GM19328 (cell line): ENCODE measurements around the gene SLCO4A1.
A peak's percentile ranks its signal among the peaks of the same experiment; 100 is the strongest.

Source experiments
- ATAC-seq: cut with Tn5 transposase; IDR thresholded peaks from one replicate; pipeline ENCODE4 v1.9.1; 2021; ENCODE audit warnings: mild to moderate bottlenecking, moderate library complexity; ENCODE audit not compliant: unreplicated experiment

SLCO4A1 gene, protein sequence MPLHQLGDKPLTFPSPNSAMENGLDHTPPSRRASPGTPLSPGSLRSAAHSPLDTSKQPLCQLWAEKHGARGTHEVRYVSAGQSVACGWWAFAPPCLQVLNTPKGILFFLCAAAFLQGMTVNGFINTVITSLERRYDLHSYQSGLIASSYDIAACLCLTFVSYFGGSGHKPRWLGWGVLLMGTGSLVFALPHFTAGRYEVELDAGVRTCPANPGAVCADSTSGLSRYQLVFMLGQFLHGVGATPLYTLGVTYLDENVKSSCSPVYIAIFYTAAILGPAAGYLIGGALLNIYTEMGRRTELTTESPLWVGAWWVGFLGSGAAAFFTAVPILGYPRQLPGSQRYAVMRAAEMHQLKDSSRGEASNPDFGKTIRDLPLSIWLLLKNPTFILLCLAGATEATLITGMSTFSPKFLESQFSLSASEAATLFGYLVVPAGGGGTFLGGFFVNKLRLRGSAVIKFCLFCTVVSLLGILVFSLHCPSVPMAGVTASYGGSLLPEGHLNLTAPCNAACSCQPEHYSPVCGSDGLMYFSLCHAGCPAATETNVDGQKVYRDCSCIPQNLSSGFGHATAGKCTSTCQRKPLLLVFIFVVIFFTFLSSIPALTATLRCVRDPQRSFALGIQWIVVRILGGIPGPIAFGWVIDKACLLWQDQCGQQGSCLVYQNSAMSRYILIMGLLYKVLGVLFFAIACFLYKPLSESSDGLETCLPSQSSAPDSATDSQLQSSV

DNA sequence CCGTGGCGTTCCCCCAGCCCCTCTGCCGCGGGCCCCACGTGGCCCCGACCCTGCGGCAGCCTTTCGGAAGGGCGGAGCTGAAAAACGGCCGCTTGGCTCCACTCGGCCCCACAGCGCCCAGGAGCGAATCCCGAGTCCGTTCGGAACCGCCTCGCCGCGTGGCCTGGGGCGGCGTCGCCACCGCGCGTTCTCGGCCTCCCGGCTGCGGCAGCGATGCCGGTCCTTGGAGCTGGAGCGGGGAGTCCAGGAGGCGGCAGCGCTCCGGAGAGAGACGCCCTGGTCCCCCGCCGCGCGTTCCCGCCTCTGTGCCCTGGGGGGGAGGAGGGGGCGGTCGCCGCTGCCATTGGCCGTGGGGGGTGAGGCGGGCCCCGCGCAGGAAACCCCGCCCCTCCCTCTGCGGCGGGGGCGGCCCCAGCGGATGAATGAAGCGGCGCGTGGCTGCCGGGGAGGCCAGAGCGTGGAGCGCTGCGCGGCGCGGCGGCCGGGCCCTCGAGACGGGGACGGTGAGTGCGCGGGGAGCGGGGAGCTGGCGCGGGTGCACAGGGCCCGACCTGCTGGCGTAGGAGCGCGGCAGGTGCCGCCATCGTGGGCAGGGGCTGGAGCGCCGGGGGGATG, at the start of gene SLCO4A1:
Gene SLCO4A1, plus strand, starts transcription at position 453 of the 615 bp plus-strand sequence. CDS start 13,952 bp downstream, outside the sequence.
- ATAC-seq, result peak; percentile 60

DNA sequence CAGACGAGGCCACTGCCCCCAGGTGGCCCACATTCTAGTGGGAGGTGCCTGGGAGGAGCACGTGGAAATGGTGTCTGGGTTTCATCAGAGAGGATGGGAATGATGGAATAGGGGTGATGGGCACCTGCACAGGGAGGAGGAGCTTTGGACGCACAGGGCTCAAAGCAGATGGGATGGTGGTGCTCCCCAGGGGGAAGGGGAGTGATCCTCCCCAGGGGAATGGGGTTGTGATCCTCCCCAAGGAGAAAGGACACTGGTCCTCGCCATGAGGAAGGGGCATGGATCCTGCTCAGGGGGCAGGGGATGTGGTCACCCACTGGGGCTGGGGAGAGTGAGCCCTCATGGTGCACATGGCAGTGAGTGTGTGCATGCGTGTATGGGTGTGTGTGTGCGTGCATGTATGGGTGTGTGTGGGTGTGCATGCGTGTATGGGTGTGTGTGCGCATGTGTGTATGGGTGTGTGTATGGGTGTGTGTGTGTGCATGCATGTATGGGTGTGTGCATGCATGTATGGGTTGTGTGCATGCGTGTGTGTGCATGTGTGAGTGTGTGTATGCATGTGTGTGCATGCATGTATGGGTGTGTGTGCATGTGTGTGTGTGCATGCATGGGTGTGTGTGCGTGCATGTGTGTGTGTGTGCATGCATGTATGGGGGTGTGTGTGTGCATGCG, 49.7 kb upstream of the SLCO4A1 start:
- ATAC-seq, result no peak

DNA sequence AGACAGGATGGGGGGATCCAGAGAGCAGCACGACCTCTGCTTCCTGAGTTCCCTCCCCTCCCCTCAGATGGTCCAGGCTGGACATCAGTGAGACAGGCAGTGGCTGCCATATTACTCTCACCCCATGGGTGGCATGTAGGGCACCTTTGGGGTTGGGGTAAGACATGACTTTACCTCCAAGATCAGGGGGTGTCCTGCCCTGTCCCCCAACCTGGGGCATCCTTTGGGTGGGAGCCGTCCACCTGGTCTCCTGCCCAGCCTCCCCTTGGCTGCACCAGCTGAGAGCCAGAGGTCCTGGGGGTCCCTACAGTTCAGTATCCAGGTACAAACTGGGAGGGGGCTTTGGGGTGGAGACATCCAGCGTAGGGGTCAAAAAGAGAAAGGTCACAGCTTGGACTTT, 48.7 kb upstream of the SLCO4A1 start:
- no peak for ATAC-seq

DNA sequence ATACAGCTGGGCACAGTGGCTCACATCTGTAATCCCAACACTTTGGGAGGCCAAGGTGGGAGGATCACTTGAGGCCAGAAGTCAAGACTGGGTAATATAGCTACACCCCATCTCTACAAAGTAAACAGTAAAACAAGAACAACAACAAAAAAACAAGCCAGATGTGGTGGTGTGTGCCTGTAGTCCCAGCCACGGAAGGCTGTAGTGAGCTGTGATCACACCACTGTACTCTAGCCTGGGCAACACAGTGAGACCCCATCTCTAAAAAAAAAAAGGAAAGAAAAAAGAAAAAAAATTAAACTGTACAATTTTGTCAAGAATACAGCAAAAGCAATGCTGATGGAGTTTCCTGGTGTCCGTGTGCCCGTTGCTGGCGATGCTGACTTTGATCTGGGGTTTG, 47.2 kb upstream of the SLCO4A1 start:
- no peak for ATAC-seq

DNA sequence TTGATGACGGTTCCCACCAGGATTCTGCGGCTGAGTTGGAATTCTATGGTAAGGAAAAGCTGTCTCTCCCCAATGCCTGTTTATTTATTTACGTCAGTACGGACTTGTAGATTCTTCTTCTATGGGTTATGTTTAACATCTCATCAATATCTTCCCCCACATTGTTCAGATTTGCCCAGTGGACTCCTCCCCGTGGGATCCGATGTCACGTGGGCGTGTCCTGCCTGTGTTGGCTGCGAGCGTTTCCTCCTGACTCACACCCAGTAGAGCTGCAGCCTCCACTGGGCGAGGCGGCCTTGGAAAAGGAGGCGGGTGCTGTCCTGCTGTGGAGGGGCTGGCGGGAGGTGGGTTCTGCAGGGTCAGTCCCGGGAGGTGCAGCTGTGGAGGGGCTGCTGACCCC, 46.8 kb upstream of the SLCO4A1 start:
- ATAC-seq, result no peak

DNA sequence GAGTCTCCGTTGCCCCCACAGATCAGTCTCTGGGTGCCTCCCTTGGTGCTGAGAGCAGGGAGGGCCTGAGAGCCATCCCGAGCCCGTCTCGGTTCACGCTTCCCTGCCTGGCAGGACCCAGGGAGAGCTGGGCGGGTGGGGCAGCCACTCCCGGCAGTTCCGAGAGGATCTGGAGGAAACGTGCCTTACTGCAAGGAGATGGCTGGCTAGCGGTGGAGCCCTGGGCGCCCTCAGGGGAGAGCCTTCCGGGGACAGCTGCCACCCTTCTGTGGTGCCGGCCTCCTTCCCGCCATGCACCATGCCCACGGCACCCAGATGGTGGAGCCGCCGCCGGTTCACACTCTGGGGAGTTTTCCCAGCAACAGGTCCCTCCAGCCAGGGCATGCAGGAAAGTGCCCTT, 45.8 kb upstream of the SLCO4A1 start:
- ATAC-seq, result no peak

DNA sequence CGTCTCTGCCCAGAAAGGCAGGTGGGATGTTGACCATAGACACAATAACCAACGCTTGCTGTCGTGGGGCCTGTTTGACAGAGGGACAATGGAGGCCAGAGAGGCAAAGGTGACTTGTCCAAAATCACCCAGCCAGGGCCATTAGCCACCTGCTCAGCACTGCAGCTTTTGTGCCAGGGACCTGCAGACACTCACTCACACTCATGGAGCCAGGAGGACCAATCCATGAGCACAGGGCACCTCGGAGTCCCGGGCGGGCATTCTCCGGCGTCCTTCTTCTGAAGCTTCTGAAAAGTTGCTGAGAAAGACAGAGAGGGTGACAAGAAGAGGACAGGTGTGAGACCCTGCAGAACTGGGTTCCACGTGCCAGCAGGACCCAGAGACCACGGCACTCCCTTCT, 45.4 kb upstream of the SLCO4A1 start:
- ATAC-seq, result no peak

DNA sequence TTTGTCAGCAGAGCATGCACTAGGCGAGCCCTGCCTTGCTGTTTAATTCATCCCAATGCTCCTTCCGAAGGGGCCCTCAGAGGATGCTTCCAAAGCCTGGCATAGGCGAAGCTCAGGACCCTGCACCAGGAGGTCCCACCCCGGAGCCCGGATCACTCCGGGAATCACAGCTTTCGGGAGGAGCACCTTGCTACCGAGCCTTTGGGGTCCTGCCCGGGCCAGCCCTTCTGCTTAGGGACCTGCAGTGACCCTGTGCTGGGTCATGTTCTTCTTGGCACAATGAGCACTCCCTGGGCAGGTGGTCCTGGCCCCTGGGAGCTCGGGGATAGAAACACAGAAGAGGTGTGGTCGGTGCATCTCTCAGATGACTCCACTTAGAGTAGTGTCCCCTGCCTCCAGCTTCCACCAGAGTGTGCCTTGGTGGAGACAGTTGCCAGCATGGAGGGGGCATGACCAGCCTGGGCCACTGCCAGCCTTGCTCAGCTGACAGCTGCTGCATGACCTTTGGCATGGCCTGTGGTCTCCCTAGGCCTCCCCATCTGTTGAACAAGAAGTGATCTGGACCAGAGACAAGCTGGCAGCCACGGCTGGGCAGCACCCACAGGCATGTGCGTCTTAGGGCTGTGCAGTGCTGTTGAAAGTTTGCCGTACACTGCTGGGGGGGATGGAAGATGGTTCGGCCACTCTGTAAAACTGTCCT, 44.7 kb upstream of the SLCO4A1 start:
- no peak for ATAC-seq

DNA sequence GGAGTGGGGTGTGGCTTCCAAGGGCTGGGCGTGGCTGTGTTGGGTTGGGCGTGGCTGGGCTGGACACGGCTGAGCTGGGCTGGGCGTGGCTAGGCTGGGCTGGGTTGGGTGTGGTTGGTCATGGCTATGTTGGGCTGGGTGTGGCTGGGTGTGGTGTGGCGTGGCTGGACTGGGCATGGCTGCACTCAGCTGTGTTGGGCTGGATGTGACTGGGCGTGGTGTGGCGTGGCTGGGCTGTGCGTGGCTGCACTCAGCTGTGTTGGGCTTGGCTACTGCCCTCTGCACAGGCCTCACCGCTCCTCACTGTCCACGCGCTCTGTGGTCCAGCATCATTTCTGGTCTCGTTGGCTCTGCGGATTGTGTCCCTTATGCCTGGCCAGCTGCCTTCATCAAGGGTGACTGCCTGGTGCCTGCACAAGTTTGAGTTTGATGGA, 43.5 kb upstream of the SLCO4A1 start:
- no peak for ATAC-seq

DNA sequence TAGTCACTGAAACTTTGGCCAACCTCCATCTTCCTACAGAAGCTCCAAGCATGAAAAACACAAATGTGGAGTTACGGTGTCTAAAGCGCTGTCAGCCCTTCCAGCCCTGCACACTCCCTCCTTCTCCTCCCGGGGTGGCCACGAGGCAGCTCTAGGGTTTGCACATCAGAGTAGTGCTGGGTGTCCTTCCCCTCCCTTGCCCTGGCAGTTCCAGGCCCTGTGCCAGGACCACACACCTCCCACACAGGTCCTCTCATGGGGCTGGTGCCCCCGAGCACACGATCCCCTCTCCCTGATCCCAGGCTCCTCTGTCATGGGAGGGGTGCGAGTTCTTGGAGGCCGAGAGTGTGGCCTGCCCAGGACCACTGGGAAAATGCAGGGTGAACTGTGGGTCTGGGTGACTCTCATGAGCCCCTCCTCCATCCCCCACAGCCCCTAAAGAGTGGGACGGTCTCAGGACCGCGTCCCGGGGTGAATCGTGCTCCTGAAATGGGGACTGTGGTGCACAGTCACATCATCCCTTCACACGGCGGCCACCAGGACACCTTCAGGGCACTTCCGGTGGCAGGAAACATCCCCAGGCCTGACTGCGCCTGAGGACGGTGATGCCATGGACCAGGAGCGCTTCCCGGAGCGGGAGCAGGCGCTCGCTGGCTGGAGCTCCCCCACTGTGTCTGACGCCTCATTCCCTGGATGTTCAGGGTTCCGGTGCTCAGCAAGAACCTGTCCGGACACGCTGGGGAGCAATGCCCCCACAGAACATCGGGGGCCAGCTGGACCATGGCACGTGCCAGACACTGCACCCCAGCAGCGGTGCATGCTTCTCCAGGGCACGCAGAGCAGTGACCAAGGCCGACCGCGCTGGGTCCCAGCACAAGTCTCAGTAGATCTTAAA, 42.8 kb upstream of the SLCO4A1 start:
- no peak for ATAC-seq

DNA sequence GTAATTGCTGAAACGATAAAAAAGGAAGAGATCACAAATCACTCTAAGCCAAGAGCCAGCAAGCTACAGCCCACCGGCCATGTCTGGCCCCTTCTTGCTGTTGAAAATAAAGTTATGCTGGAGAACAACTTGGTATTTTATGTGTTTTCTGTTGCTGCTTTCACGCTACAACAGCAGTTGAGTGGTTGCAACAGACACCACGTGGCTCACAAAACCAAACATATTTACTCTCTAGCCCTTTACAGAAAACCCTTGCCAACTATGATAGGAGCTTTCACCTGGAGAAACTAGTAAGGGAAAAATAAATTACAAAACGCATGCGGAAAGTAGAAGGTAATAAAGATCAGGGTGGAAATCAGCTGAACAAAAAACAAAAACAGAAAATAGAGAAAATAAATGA, 41.1 kb upstream of the SLCO4A1 start:
- ATAC-seq, result no peak

DNA sequence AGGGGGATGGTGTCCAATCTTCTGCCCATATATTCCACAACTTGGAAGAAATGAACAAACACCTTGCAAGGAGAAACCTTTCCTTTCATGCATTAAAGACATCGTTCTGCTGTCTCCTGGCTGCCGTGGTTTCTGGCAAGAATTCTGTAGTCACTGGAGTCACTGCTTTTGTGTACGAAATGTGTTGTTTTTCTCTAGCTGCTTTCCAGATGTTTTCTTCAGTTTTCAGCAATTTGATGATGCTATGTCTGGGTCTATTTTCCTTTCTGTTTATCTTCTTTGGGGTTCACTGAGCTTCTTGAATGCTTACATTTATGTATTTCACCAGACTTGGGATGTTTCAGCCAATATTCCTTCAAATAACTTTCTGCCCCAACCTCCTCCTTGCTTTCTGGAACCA, 40.6 kb upstream of the SLCO4A1 start:
- ATAC-seq, result no peak

DNA sequence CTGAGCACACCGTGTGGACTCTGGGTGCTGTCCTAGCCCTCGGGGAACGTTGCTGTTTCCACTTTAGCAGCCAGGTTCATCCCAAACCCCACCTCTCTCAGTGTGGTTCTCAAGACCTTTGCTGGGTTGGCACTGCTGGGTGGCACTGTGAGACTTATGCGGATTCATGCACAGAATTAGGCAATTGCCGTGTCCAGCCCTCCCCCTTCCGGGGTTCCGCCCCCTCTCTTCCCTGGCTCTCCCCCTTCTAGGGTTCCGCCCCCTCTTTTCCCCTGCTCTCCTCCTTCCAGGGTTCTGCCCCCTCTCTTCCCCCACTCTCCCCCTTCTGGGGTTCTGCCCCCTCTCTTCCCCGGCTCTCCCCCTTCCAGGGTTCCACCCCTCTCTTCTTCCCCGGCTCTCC, 39.8 kb upstream of the SLCO4A1 start:
- ATAC-seq, result no peak

DNA sequence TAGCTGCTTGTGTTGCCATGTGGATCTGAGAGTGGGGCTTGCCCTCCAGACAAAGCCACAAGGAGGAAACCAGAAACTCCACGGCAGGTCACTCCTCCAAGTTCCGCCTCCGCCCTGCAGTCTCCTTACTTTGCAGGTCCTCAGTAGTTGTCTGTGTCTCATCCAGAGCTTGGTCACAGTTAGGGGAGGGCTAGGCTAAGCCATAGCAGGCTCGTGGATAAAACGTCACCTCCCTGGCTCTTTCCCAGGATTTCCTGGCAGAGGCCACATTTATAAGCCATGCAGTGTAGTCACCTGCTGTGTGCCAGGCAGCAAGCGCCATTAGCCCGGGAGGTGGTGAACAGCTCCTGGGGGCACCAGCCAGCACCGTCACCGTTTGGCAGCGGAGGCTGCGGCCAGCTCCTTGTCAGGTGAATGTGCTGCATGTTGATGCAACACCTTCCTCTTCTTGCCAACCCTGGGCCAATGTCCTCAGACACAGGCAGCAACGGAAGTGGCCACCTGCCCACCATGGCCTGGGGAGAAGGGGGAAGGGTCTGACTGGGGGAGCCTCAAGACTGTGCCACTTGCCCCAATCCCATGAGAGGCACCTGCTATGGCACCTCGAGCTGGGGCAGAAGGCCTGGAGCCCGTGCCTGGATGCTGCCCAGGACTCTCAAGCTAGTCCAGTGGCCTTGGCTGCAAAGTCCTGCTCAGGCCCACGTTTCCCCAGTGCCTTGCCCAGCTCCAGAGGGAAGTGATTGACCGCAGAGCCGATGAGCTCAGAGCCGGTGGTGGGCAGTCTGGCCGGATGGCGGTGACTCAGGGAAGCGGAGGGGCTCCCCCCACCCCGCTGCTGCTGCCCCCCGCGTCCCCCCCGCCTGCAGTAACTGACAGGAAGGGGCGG, 39.0 kb upstream of the SLCO4A1 start:
- no peak for ATAC-seq

DNA sequence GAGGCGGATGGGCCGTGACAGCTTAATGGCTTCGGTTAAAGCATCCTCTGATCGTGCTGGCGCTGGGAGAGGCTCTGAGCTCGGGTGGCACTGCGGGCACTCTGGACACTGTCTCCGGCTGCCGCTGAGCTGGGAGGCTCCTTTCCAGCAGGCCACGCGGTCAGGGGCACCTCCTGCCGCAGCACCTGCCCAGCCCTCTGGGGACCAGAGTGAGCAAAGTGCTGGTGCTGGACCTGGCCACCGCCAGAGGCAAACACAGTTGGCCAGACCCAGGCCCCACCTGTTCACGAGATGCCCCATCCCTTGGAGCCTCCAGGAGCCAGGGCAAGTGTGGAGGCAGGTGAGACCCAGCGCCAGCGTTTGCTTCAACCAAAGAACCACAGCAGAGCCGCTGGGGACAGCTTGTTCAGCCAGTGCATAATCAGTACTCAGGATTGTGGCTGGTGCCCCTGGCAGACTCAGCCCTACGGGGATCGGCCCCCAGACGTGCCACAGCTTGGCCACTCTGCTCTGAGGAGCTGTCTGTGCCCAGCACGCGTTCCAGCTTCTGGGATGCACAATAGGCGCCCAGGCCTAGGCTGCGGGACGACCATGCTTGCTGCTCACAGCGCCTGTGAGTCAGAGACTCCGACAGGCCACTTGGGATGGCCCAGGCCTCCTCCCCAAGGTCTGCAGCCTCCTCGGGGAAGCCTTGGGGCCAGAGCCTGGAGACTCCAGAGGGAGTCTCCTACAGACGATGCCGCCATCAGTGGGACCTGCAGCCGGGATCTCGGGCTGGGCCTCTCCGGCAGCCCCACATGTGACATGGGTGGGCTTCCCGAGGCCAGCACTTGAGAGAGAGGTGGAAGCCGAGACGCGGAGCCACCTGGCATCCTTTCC, 38.2 kb upstream of the SLCO4A1 start:
- no peak for ATAC-seq

DNA sequence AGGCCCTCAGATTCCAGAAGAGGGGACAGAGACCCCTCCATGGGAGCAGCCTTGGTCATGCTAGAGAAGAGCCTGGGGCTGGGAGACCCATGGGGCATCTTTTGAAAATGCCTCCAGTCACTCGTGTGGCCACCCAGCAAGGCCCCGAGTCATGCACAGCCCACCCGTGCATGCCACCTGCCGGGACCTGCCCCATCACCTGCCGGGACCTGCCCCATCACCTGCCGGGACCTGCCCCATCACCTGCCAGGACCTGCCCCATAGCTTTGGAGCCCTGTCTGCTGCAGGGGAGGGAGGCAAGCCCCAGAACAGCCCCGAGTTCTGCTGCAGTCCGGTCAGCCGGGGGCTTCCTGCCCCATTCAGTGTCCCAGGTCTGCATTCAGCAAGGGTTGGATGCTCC, 37.5 kb upstream of the SLCO4A1 start:
- ATAC-seq, result no peak

DNA sequence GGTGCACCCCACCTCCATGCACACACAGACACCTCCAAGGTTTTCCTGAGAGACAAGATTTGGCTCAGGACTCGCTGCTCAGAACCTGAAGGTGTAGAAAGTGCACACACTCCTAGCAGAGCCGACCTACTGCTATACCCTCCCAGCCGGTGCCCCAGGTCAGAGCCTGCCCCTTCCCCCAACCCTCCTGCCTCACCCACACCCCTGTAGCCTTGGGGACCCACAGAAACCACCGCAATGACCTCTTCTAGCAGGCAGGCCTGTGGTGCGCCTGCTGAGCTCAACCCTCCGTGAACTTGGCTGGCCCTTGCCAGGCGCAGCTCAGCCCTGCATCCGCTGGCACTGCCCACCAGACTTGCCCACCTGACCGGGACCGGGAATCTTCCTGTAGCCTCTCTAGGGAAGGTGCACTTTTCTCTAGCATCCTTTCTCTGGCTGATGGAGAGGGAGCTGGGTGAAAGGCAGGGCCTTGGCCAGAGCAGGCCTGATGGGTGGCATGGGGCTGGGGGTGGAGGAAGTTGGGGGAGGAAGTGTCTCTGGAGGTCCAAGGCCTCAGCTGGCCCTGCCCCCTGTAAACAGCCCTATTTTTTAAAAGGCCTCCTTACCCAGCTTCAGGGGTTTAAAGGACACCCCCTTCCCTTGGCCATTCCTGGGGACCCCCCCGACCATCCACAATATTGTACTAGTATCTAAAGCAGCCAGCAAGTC, 36.9 kb upstream of the SLCO4A1 start:
- no peak for ATAC-seq
